BJ (cell line): ENCODE measurements around the gene SFPQ. TPM values are rescaled to one million over a fixed set of nuclear protein-coding genes. Genes with fewer than 3 reads are reported as not detected.

Source experiments
- CTCF ChIA-PET: fragments of 350-600 bp; formaldehyde crosslinking; extraction: SDS; loops from one replicate; lab custom pipeline; 2021; ENCODE audit warnings: antibody characterized with exemption, inconsistent platforms; lab: Yijun Ruan, JAX
- POLR2A ChIA-PET: fragments of 300-600 bp; sonication (Branson Sonifier 250); formaldehyde crosslinking; extraction: SDS; loops from one replicate; lab custom pipeline; 2021; ENCODE audit warnings: antibody characterized with exemption; lab: Charles Lee
- DNase-seq: peaks from one replicate; pipeline ENCODE4 v3.0.0-alpha.2; 2011; ENCODE audit warnings: low read depth
- H3K27me3 ChIP-seq: 2 replicates; pipeline ENCODE4 v1.6.0; 2011; ENCODE audit warnings: low read length; ENCODE audit not compliant: control insufficient read depth, insufficient read depth
- H3K36me3 ChIP-seq: 2 replicates; pipeline ENCODE4 v1.5.1; 2011; ENCODE audit warnings: low read length; ENCODE audit not compliant: control insufficient read depth, insufficient read depth
- H3K4me3 ChIP-seq: 2 replicates; pipeline ENCODE4 v1.5.1; 2011; ENCODE audit warnings: low read depth, mild to moderate bottlenecking, control low read depth, low read length
- polyA plus RNA-seq: library from polyadenylated mRNA; depleted of rRNA; stranded (reverse); fragments of >200 nt; gene quantifications from 2 replicates; pipeline ENCODE4 v1.2.3, GENCODE V29; 2011
- TF ChIP-seq, protein P1 (sequence below): IDR thresholded peaks from 2 replicates; pipeline ENCODE4 v1.5.1; 2011; ENCODE audit warnings: low read depth, mild to moderate bottlenecking, control low read depth, inconsistent platforms, low read length, moderate library complexity; ENCODE audit not compliant: insufficient read depth

The SFPQ gene
- polyA plus RNA-seq, 1 experiment, result 27.3 TPM

DNA sequence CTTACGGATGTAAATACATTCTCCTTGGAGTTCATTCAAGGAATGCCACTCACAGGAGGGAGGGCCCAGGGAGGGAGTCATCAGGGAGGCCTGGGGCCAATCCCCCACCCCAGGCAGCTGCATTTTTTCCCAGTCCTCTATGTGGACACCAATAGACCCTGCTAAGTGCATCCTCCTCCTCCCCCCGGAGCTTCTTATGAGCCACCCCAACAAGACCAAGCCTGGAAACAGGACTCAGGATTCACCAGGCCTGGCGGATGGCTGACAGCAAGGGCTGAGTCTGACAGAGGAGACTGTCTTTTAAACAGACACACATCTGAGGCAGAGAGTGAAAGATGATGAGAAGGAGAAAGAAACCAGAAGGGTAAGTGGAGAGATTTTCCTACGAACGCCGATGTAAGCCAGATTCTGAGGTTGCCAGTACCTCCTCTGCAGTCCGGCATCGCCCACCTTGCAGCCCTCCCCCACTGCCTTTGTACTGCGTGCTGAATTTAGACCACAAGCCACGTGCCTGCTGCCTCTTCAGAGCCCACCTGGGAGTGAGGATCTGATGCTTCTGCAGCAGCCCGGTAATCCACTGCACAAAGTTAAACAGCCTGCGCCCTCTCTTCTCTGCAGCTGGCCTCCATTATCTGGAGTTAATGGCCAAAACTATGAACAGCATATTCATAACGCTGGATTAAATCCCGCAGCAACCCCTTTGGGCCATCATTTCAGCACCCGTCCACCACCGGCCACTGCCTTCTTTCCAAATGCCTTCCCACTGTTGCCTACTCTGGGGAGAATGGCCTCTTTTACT, 17.6 kb upstream of the SFPQ start:
- Histone ChIP-seq H3K27me3 (peaks cover 3% of the 10 kb centered on the region; the same call in 1 of the 2 replicates), H3K4me3 (no peak overlapping the region), H3K36me3 (no peaks in the 10 kb centered on the region)
- CTCF ChIA-PET, result interaction anchor here (0.9 to 2.9 kb wide), 3 partner anchors 9 to 354 kb away, joined by 3 to 20 read pairs (median 5); no protein-coding TSS in a partner anchor
- POLR2A ChIA-PET, result no interaction called here
- DNase-seq, result no peak
- TF ChIP-seq, protein P1, sequence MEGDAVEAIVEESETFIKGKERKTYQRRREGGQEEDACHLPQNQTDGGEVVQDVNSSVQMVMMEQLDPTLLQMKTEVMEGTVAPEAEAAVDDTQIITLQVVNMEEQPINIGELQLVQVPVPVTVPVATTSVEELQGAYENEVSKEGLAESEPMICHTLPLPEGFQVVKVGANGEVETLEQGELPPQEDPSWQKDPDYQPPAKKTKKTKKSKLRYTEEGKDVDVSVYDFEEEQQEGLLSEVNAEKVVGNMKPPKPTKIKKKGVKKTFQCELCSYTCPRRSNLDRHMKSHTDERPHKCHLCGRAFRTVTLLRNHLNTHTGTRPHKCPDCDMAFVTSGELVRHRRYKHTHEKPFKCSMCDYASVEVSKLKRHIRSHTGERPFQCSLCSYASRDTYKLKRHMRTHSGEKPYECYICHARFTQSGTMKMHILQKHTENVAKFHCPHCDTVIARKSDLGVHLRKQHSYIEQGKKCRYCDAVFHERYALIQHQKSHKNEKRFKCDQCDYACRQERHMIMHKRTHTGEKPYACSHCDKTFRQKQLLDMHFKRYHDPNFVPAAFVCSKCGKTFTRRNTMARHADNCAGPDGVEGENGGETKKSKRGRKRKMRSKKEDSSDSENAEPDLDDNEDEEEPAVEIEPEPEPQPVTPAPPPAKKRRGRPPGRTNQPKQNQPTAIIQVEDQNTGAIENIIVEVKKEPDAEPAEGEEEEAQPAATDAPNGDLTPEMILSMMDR, result no peak

DNA sequence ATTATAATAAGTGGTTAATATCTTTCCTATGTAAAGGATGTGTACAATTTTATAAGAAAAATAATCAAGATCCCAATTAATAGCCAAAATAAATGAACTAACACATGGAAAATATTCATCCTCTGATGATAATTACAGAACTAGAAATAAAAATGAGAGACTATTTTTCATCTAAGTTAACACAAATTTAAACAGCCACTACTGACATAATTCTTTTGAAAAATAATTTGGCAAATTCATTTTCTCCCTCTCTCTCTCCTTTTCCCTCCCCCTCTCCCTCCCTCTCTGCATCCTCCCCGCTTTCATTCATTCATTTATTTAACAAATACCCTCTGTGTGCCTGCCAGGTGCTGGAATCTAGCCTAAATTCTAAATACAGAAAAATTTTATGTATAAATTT, 10.3 kb upstream of the SFPQ start:
- no peak overlapping the region for H3K4me3 ChIP-seq
- no peaks in the 10 kb centered on the region for H3K36me3 ChIP-seq
- TF ChIP-seq, protein P1, result no peak
- ChIA-PET POLR2A (interaction anchor here (0.6 kb wide), 1 partner anchor 109 kb away, joined by 3 read pairs; no protein-coding TSS in a partner anchor), CTCF (interaction anchor here (0.6 to 1.8 kb wide), 5 partner anchors 90 to 898 kb away, joined by 3 to 21 read pairs (median 3); no protein-coding TSS in a partner anchor)
- DNase-seq, result no peak
- no peaks in the 10 kb centered on the region for H3K27me3 ChIP-seq

DNA sequence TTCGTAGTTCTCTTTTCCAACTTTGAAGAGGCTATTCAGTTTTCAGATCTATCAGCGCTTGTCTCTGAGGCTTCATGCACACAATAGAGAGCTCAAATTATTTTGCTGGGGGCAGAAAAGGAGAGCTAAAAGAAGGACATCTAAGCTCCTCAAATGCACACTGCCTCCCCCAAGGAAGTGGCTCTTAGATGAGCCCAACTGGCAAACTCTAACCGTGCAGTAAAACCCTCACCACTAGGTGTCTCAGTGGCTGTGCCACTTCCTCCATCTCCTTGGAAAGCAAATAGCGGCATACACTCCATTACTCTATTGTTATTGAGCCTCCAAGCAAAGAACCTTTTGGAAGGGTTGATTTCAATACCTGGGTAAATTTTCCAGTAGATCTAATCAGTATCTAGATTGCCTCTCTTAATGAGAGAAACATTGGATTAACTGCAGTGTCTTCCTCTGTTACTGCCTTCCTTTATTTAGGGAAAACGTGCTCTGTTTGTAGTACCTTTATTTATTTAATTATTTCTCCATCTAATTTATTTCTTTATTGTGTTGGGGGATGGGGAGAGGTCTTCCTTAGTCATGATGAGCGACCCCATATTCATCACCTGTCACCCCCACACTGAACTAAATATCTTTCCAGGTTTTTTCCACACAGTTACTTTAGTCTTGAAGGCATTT, 9.2 kb upstream of the SFPQ start:
- Histone ChIP-seq H3K36me3 (no peaks in the 10 kb centered on the region), H3K4me3 (no peak overlapping the region), H3K27me3 (no peaks in the 10 kb centered on the region)
- ChIA-PET POLR2A (interaction anchor here (0.6 kb wide), 1 partner anchor 110 kb away, joined by 3 read pairs; no protein-coding TSS in a partner anchor), CTCF (interaction anchor here (0.6 to 2.3 kb wide), 30 partner anchors 8 to 899 kb away, joined by 3 to 21 read pairs (median 3); partner anchors contain the start of gene ZMYM4)
- TF ChIP-seq, protein P1, result peak; percentile 92
- DNase-seq, result no peak

DNA sequence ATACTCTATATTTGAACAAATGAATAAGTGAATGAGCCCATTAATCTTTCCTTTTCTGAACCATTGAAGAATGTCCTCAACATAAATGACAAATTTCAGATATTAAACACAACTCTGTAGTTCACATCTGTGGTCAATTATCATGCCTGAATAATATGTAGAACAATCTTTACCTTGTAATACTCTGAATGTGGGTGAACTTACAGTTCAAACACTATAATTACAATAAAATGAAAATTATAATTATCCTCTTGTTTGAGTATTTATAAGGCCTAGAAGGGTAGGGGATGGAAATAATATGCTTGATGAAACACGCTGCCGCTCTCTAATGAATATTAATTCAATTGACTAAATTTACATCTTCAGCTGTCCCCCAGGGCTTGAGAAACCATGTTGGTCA, 8.7 kb upstream of the SFPQ start:
- H3K4me3 ChIP-seq, result no peak overlapping the region
- TF ChIP-seq, protein P1, result no peak
- H3K36me3 ChIP-seq, result no peaks in the 10 kb centered on the region
- CTCF ChIA-PET, result interaction anchor here (0.6 to 2.3 kb wide), 23 partner anchors 8 to 500 kb away, joined by 3 to 21 read pairs (median 3); partner anchors contain the start of gene ZMYM4
- no peak for DNase-seq
- POLR2A ChIA-PET, result no interaction called here
- H3K27me3 ChIP-seq, result no peaks in the 10 kb centered on the region
